WTC11 (cell line): ENCODE measurements around the gene LGMN. TPM values are rescaled to one million over a fixed set of nuclear protein-coding genes. Genes with fewer than 3 reads are reported as not detected.
A peak's percentile ranks its signal among the peaks of the same experiment; 100 is the strongest.

Source experiments
- ATAC-seq: fragments of 200-7000 bp; cut with Tn5 transposase; 2 replicates; pipeline ENCODE4 v1.10.0; 2021; ENCODE audit warnings: mild to moderate bottlenecking, moderate library complexity
- CTCF ChIA-PET: fragments of 300-600 bp; sonication (Branson Sonifier 250); formaldehyde crosslinking; loops from one replicate; lab custom pipeline; 2021; ENCODE audit warnings: antibody characterized with exemption; lab: Charles Lee
- POLR2A ChIA-PET: fragments of 350-600 bp; sonication (Branson Sonifier 250); formaldehyde crosslinking; loops from one replicate; lab custom pipeline; 2021; ENCODE audit warnings: antibody characterized with exemption; lab: Charles Lee
- DNase-seq: peaks from one replicate; pipeline ENCODE4 v3.0.0; 2021; ENCODE audit warnings: low spot score
- H3K27ac Mint-ChIP-seq: 2 replicates; pipeline ENCODE4 v1.8.0; 2021; ENCODE audit warnings: mixed read lengths
- H3K27me3 Mint-ChIP-seq: 2 replicates; pipeline ENCODE4 v1.8.0; 2021; ENCODE audit warnings: low read depth, mild to moderate bottlenecking, moderate library complexity, mixed read lengths
- H3K36me3 Mint-ChIP-seq: 2 replicates; pipeline ENCODE4 v1.8.0; 2021; ENCODE audit warnings: mixed read lengths
- H3K4me1 Mint-ChIP-seq: 2 replicates; pipeline ENCODE4 v1.8.0; 2022; ENCODE audit warnings: mixed read lengths
- H3K4me3 Mint-ChIP-seq: 2 replicates; pipeline ENCODE4 v1.8.0; 2021; ENCODE audit warnings: mild to moderate bottlenecking, moderate library complexity, mixed read lengths
- H3K9me3 Mint-ChIP-seq: 2 replicates; pipeline ENCODE4 v1.8.0; 2021; ENCODE audit warnings: mixed read lengths
- CREM ChIP-seq: sonication (generic); formaldehyde crosslinking; IDR thresholded peaks from 2 replicates; pipeline ENCODE4 v1.8.1; 2022; ENCODE audit warnings: mild to moderate bottlenecking, missing genetic modification reagents, moderate library complexity
- E2F5 ChIP-seq: sonication (generic); formaldehyde crosslinking; IDR thresholded peaks from 2 replicates; pipeline ENCODE4 v1.8.1; 2022; ENCODE audit warnings: mild to moderate bottlenecking, moderate library complexity, missing genetic modification reagents
- FOXK1 ChIP-seq: sonication (generic); formaldehyde crosslinking; IDR thresholded peaks from 2 replicates; pipeline ENCODE4 v1.8.0; 2022; ENCODE audit warnings: mild to moderate bottlenecking, moderate library complexity, missing genetic modification reagents
- HMGXB4 ChIP-seq: sonication (generic); formaldehyde crosslinking; IDR thresholded peaks from 2 replicates; pipeline ENCODE4 v1.8.1; 2023; ENCODE audit warnings: mild to moderate bottlenecking, moderate library complexity, missing genetic modification reagents
- MLX ChIP-seq: sonication (generic); formaldehyde crosslinking; IDR thresholded peaks from 2 replicates; pipeline ENCODE4 v1.8.1; 2023; ENCODE audit warnings: mild to moderate bottlenecking, missing genetic modification reagents, moderate library complexity
- MXD4 ChIP-seq: fragments of 250-450 bp; sonication (Bioruptor Pico); IDR thresholded peaks from 2 replicates; pipeline ENCODE4 v1.8.0; 2021; ENCODE audit warnings: mild to moderate bottlenecking, moderate library complexity, borderline replicate concordance
- NFATC4 ChIP-seq: fragments of 250-450 bp; sonication (Bioruptor Pico); IDR thresholded peaks from 2 replicates; pipeline ENCODE4 v1.9.0; 2021; ENCODE audit warnings: mild to moderate bottlenecking
- OVOL2 ChIP-seq: fragments of 250-450 bp; sonication (Bioruptor Pico); IDR thresholded peaks from 2 replicates; pipeline ENCODE4 v1.9.0; 2021; ENCODE audit warnings: mild to moderate bottlenecking, borderline replicate concordance
- PRDM15 ChIP-seq: sonication (generic); formaldehyde crosslinking; IDR thresholded peaks from 2 replicates; pipeline ENCODE4 v1.8.0; 2022; ENCODE audit warnings: missing genetic modification reagents
- PREB ChIP-seq: sonication (generic); formaldehyde crosslinking; IDR thresholded peaks from 2 replicates; pipeline ENCODE4 v1.8.1; 2022; ENCODE audit warnings: mild to moderate bottlenecking, missing genetic modification reagents, moderate library complexity, borderline replicate concordance
- RORB ChIP-seq: fragments of 250-450 bp; sonication (Bioruptor Pico); IDR thresholded peaks from 2 replicates; pipeline ENCODE4 v1.9.0; 2021; ENCODE audit warnings: mild to moderate bottlenecking
- SP1 ChIP-seq: sonication (generic); formaldehyde crosslinking; conservative IDR thresholded peaks from 2 replicates; pipeline ENCODE4 v1.8.1; 2022; ENCODE audit warnings: missing genetic modification reagents
- TEAD4 ChIP-seq: sonication (generic); formaldehyde crosslinking; IDR thresholded peaks from 2 replicates; pipeline ENCODE4 v1.8.0; 2022; ENCODE audit warnings: mild to moderate bottlenecking, missing genetic modification reagents
- ZBTB43 ChIP-seq: sonication (generic); formaldehyde crosslinking; IDR thresholded peaks from 2 replicates; pipeline ENCODE4 v1.8.1; 2023; ENCODE audit warnings: mild to moderate bottlenecking, missing genetic modification reagents
- ZNF396 ChIP-seq: fragments of 250-450 bp; sonication (Bioruptor Pico); IDR thresholded peaks from 2 replicates; pipeline ENCODE4 v1.8.0; 2021; ENCODE audit warnings: mild to moderate bottlenecking, moderate library complexity, borderline replicate concordance
- ZNF416 ChIP-seq: fragments of 250-450 bp; sonication (Bioruptor Pico); IDR thresholded peaks from 2 replicates; pipeline ENCODE4 v1.9.0; 2021; ENCODE audit warnings: mild to moderate bottlenecking, inconsistent platforms
- total RNA-seq: library from RNA; stranded (reverse); gene quantifications from 3 replicates; pipeline ENCODE4 v1.2.3, GENCODE V29; 2021

The LGMN gene
- total RNA-seq, 1 experiment from 2014 or later = 55.7 TPM

- Mint-ChIP-seq H3K36me3 (no peaks in the 10 kb centered on the region; the same call in 1 of the 2 replicates), H3K4me3 (no peak overlapping the region), H3K9me3 (no peaks in the 10 kb centered on the region), H3K27ac (no peak overlapping the region), H3K4me1 (peaks cover 8% of the 10 kb centered on the region), H3K27me3 (no peaks in the 10 kb centered on the region)
- ATAC-seq (no peak), DNase-seq (no peak)
- TF ChIP-seq PRDM15 (CRISPR knock-in tag) = no peak
- ChIA-PET CTCF (interaction anchor here (0.9 to 1.3 kb wide), 2 partner anchors 22 to 57 kb away, joined by 3 to 6 read pairs; no protein-coding TSS in a partner anchor), POLR2A (no interaction called here)
Observed at GRCh38 chr14:92658684-92659083, 89.7 kb downstream of the LGMN start.

- DNase-seq = no peak
- Mint-ChIP-seq H3K36me3 (no peaks in the 10 kb centered on the region; the same call in 1 of the 2 replicates), H3K4me1 (peaks cover 8% of the 10 kb centered on the region), H3K27me3 (no peaks in the 10 kb centered on the region), H3K4me3 (no peak overlapping the region), H3K9me3 (no peaks in the 10 kb centered on the region), H3K27ac (no peak overlapping the region)
- ATAC-seq = no peak
- TF ChIP-seq OVOL2 (no peak), ZBTB43 (CRISPR knock-in tag) (no peak)
- CTCF ChIA-PET = no interaction called here
- POLR2A ChIA-PET = no interaction called here
Observed at GRCh38 chr14:92658160-92658559, 90.3 kb downstream of the LGMN start.

- ATAC-seq = peak; percentile 73
- Mint-ChIP-seq H3K27me3 (no peaks in the 10 kb centered on the region), H3K9me3 (no peaks in the 10 kb centered on the region), H3K4me1 (peaks cover 7% of the 10 kb centered on the region), H3K27ac (no peak overlapping the region), H3K36me3 (no peaks in the 10 kb centered on the region), H3K4me3 (no peak overlapping the region)
- CTCF ChIA-PET = no interaction called here
- POLR2A ChIA-PET = no interaction called here
- TF ChIP-seq TEAD4 (CRISPR knock-in tag) (no peak), E2F5 (no peak), HMGXB4 (no peak), SP1 (CRISPR knock-in tag) (no peak), NFATC4 (no peak), MLX (CRISPR knock-in tag) (no peak), ZNF396 (CRISPR knock-in tag) (no peak), MXD4 (CRISPR knock-in tag) (no peak), FOXK1 (CRISPR knock-in tag) (no peak), RORB (CRISPR knock-in tag) (no peak), CREM (no peak), ZNF416 (CRISPR knock-in tag) (no peak), PREB (CRISPR knock-in tag) (no peak)
- DNase-seq = no peak
Observed at GRCh38 chr14:92657457-92658142, 90.8 kb downstream of the LGMN start.
